Stimulated activated CD4-positive, alpha-beta T cell treated with anti-CD3 and anti-CD28 coated beads, Interleukin-15, amount 100 ng/mL, for 24 hours (primary cell): ENCODE measurements around the gene INSR.
"Not testable (repeated sequence)": the region's sequence is repeated elsewhere in the genome, so short reads cannot be mapped to it uniquely, and the experiment has no call there.

Experiments used
- DNase-seq: peaks from one replicate; pipeline ENCODE4 v3.0.0-alpha.2; 2020

INSR gene

GRCh38 chr19:7217861-7218260, 76.4 kb downstream of the INSR start:
- no peak for DNase-seq

DNA sequence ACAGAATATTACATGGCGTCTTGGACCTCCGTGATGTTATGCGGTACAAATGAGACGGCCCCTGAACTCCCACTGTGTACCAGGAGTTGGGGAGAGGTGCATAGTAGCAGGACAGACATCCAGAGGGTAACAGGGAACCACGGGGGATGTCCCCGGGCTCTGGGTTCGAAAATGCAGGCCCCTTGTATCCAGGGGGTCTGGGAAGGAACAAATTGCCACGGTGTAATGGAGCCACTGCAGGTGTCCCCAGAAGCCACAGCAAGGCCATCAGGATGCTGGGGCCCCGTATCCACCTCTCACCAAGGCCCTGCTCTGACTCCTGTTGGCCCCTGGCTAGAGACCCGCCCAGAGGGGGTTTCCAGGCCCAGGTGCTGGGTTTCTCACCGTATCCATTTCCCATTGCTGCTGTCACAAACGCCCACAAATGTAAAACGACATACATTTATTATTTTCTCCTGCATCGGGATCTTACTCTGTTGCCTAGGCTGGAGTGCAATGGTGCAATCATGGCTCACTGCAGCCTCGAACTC, 77.8 kb downstream of the INSR start:
- DNase-seq = peak; percentile 51

GRCh38 chr19:7215176-7215575, 79.0 kb downstream of the INSR start:
- no peak for DNase-seq

DNA sequence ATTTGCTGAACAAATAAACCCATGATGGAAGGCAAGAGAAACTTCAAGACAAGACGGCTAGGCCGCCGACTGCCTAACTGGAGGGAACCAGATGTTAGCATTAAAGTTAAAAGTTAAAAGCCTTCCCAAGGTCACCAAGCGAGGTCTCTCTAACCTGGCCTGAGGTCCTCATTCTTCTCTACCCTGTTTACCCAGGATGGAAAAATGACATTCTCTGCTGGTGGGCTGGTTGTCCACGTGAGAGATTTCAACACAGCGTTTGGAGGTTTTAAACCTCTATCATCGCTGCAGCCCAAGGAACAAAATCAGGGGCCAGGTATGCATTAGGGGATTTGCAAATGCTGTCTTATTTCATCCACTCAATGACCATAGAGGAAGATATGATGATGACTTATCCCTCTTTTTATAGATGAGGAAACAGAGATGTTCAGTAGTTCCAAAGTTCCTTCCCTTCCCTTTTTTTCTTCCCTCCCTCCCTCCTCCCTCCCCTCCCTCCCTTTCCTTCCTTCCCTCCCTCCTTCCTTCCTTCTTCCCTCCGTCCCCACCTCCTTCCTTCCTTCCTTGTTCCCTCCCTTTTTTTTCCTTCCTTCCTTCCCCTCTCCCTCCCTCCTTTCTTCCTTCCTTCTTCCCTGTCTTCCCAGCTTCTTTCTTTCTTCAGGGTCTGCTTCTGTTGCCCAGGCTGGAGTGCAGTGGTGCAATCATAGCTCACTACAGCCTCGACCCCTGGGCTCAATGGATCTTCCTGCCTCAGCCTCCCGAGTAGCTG, 79.7 kb downstream of the INSR start:
- DNase-seq = no peak

GRCh38 chr19:7213628-7214323, 80.4 kb downstream of the INSR start:
- no peak for DNase-seq

DNA sequence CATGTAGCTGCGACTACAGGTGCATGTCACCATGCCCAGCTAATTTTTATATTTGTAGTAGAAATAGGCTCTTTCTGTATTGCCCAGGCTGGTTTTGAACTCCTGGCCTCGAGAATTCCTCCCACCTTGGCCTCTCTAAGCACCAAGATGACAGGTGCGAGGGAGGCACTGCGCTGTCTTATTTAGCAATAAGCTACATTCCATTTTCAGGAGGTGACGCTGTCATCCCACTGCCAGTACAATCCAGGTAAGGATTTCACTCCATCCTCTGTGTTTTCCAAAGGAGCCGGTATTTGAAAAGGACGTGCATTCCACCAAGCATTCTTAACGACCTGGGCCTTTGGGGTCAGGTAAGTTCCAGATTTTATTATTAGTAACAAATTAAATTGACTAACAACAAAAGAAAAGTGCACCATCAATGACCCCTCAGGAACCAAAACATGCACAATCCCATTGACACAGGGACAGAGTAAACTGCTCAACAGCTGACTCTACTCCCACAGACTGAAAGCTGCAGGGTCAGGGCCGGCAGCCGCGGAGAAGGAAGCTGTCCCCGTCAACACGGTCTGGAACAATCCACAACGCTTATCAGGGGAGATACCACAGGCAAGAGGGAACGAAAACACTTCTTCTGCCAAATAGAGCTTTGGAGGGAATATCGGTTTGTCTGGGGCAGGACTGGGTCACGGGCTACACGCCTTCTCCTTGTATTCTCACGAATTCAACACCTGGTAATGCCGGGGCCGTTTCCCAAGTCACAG, 82.8 kb downstream of the INSR start:
- no peak for DNase-seq

DNA sequence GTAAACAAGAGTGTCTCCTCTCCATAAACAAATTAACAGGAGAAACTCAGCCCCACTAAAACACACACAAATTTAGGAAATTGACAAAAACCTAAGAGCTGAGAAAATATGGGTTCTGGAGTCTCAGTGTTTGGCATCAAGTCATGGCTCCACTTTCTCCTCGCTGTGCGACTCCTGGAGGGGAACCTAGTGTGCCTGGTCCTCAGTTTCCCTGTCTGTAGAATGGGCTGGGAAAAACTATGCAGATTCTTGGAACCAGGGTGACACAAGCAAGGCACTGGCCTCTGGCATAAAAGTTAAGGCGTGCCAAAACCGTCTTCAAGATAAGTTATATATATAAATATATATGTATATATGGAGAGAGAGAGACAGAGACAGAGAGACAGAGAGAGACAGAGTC, 83.9 kb downstream of the INSR start:
- DNase-seq = no peak

DNA sequence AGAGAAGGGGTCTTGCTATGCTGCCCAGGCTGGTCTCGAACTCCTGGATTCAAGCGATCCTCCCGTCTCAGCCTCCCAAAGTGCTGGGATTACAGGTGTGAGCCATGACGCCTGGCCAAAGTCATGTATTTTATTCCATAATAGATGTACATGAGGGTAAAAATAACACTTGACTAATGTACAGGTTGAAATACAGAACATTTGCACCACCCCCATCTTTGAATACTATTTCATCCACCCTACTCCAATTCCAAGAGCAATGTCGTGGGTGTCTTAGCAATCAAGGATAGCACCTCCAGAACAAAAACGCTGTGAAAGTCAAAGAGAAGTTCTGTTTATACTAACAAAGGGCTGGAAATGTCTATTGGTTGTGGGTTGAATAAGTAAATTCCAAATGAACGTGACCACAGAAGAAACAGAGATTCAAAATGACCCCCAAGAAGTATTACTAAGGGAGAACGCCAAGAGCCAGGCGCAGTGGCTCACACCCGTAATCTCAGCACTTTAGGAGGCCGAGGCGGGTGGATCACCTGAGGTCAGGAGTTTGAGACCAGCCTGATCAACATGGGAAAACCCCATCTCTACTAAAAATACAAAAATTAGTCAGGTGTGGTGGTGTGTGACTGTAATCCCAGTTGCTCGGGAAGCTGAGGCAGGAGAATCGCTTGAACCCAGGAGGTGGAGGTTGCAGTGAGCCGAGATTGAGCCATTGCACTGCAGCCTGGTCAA, 84.5 kb downstream of the INSR start:
- not testable (repeated sequence) for DNase-seq

DNA sequence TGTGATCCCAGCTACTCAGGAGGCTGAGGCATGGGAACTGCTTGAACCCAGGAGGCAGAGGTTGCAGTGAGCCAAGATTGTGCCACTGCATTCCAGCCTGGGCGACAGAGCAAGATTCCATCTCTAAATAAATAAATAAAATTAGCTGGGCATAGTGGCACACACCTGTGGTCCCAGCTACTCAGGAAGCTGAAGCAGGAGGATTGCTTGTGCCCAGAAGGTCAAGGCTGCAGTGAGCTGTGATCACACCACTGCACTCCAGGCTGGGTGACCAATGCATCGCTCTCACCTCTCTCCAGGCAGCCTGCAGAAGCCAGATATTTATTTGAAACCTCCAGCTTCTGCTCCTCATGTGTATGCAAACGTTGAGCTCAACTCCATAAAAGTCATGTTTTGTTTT, 85.2 kb downstream of the INSR start:
- DNase-seq = not testable (repeated sequence)

- DNase-seq = no peak
Observed at GRCh38 chr19:7203332-7203731, 90.9 kb downstream of the INSR start.

DNA sequence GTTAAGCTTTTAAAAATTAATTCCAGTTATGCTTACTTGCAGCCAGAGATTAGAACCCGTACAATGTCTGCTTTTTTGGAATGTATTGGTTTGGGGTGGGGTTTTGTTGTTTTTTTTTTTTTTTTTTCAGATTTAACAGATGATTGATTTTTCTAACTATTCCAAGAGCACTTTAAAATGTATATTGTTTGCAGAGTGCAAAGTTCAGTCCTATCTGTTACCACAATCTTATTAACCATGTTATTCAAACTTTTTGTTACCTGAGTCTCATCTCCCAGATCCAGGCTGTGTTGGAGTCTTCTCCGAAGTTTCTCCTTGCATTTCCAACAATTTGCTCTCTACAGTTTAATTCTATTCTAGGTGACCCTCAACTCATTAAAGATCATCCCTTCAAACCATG, 91.3 kb downstream of the INSR start:
- no peak for DNase-seq

DNA sequence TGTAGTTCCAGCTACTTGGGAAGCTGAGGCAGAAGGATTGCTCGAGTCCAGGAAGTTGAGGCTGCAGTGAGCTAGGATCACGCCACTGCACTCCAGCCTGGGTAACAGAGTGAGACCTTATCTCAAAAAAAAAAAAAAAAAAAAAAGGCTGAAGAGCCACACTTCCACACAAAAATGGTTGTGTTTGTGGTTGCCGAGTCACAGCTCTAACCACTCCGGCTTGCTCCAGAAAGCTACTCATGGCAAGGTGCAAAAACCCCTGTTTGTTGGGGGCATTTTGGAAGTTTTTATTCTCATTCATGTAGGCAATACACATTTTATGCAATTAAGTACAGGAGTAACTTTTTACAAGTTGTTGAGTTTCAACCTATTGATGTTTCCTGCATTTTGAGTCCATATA, 93.5 kb downstream of the INSR start:
- DNase-seq = no peak

GRCh38 chr19:7199613-7200533, 94.3 kb downstream of the INSR start:
- no peak for DNase-seq

- peak; percentile 92 for DNase-seq
Observed at GRCh38 chr19:7197760-7198696, 96.2 kb downstream of the INSR start.

DNA sequence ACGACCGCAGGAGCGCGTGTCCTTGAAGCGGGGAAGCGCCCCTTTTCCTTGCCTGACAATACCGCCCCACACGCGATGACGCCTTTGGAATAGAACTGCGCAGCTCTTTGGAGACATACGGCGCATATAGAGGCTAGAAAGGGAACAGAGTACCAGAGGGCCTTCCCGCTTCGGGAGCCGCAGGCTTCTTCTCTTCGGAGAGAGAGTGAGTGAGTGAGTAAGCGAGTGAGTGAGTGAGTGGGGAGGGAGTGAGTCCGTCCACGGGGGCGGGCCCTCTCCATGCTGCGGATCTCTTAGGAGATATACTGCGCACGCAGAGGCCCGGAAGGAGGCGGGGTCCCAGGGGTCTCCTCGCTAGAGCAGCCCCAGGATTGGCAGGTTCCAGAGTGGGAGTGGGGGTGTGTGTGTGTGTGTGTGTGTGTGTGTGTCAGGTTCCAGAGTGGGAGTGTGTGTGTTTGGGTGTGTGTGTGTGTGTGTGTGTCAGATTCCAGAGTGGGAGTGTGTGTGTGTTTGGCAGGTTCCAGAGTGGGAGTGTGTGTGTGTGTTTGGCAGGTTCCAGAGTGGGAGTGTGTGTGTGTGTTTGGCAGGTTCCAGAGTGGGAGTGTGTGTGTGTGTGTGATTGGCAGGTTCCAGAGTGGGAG, 97.0 kb downstream of the INSR start:
- peak; percentile 93 for DNase-seq

DNA sequence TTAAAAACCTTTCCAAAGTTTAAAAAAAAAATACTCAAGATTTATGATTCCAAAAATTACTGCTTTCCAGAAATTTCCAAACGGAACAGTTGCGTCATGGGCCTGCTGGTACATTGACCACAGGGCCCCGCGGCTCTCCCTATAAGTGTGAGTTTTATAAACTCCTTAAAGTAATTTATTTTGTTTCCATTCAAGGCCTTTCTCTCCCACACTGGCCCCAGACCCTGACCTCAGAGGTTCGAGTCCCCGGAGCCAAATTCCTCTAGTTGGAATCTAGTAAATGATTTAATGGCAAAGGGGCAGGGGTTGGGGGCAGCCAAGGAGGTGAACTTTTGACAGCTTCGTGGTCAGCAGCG, 97.5 kb downstream of the INSR start:
- peak; percentile 19 for DNase-seq

GRCh38 chr19:7195046-7195445, 99.2 kb downstream of the INSR start:
- DNase-seq = no peak

GRCh38 chr19:7194566-7194965, 99.6 kb downstream of the INSR start:
- no peak for DNase-seq

GRCh38 chr19:7191946-7192691, 102.1 kb downstream of the INSR start:
- peak; percentile 47 for DNase-seq
